BJ (cell line): ENCODE data around the gene MYCBPAP. TPM values are rescaled to one million over a fixed set of nuclear protein-coding genes. Genes with fewer than 3 reads are reported as not detected.
"Not testable (repeated sequence)": the region's sequence is repeated elsewhere in the genome, so short reads cannot be mapped to it uniquely, and the experiment has no call there.

Source experiments
- CTCF ChIA-PET: fragments of 350-600 bp; formaldehyde crosslinking; extraction: SDS; loops from one replicate; lab custom pipeline; 2021; ENCODE audit warnings: antibody characterized with exemption, inconsistent platforms; lab: Yijun Ruan, JAX
- POLR2A ChIA-PET: fragments of 300-600 bp; sonication (Branson Sonifier 250); formaldehyde crosslinking; extraction: SDS; loops from one replicate; lab custom pipeline; 2021; ENCODE audit warnings: antibody characterized with exemption; lab: Charles Lee
- DNase-seq: peaks from one replicate; pipeline ENCODE4 v3.0.0-alpha.2; 2011; ENCODE audit warnings: low read depth
- H3K27me3 ChIP-seq: 2 replicates; pipeline ENCODE4 v1.6.0; 2011; ENCODE audit warnings: low read length; ENCODE audit not compliant: control insufficient read depth, insufficient read depth
- H3K36me3 ChIP-seq: 2 replicates; pipeline ENCODE4 v1.5.1; 2011; ENCODE audit warnings: low read length; ENCODE audit not compliant: control insufficient read depth, insufficient read depth
- H3K4me3 ChIP-seq: 2 replicates; pipeline ENCODE4 v1.5.1; 2011; ENCODE audit warnings: low read depth, mild to moderate bottlenecking, control low read depth, low read length
- polyA plus RNA-seq: library from polyadenylated mRNA; depleted of rRNA; stranded (reverse); fragments of >200 nt; gene quantifications from 2 replicates; pipeline ENCODE4 v1.2.3, GENCODE V29; 2011
- TF ChIP-seq, protein P1 (sequence below): IDR thresholded peaks from 2 replicates; pipeline ENCODE4 v1.5.1; 2011; ENCODE audit warnings: low read depth, mild to moderate bottlenecking, control low read depth, inconsistent platforms, low read length, moderate library complexity; ENCODE audit not compliant: insufficient read depth

MYCBPAP gene
- polyA plus RNA-seq, 1 experiment, result 0.67 TPM

DNA sequence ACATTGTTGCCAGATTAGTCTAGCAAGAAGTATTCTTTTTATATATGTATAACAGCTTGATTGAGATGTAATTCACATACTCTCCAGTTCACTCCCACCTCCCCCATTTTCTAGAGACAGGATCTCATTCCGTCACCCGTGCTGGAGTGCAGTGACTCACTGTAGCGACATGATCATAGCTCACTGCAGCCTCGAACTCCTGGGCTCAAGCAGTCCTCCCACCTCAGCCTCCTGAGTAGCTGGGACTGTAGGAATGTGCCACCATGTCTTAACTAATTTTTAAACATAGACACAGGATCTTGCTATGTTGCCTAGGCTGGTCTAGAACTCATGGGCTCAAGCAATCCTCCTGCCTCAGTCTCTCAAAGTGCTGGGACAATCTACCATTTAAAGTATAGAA, 32.9 kb upstream of the MYCBPAP start:
- TF ChIP-seq, protein P1, sequence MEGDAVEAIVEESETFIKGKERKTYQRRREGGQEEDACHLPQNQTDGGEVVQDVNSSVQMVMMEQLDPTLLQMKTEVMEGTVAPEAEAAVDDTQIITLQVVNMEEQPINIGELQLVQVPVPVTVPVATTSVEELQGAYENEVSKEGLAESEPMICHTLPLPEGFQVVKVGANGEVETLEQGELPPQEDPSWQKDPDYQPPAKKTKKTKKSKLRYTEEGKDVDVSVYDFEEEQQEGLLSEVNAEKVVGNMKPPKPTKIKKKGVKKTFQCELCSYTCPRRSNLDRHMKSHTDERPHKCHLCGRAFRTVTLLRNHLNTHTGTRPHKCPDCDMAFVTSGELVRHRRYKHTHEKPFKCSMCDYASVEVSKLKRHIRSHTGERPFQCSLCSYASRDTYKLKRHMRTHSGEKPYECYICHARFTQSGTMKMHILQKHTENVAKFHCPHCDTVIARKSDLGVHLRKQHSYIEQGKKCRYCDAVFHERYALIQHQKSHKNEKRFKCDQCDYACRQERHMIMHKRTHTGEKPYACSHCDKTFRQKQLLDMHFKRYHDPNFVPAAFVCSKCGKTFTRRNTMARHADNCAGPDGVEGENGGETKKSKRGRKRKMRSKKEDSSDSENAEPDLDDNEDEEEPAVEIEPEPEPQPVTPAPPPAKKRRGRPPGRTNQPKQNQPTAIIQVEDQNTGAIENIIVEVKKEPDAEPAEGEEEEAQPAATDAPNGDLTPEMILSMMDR, result no peak
- no peak overlapping the region for H3K4me3 ChIP-seq
- DNase-seq, result no peak
- CTCF ChIA-PET, result interaction anchor here (1.1 kb wide), 1 partner anchor 22 kb away, joined by 3 read pairs; no protein-coding TSS in a partner anchor
- H3K27me3 ChIP-seq, result peaks cover 2% of the 10 kb centered on the region; the same call in 1 of the 2 replicates
- H3K36me3 ChIP-seq, result no peaks in the 10 kb centered on the region; the same call in 1 of the 2 replicates
- POLR2A ChIA-PET, result no interaction called here

DNA sequence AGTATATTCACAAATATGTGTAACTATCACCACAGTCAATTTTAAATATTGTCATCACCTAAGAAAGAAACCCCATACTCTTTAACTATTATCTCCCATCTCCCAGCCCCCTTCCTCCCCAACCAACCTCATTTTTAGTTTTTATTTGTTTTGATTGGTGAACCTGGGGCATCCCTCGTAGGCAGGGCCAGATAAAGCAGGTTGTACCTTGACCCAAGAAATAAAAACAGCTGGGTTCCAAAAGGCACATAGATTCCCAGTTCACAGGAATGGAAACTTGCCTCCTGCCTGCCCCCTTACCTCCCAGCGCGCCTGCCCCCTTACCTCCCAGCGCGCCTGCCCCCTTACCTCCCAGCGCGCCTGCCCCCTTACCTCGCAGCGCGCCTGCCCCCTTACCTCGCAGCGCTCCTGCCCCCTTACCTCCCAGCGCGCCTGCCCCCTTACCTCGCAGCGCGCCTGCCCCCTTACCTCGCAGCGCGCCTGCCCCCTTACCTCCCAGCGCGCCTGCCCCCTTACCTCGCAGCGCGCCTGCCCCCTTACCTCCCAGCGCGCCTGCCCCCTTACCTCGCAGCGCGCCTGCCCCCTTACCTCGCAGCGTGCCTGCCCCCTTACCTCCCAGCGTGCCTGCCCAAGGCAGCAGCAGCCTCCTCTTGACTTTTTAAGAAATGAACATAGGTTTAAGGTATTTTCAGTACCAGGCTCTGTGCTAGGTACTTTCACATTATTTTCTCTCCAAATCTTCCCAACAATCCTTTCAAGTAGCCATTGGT, 32.3 kb upstream of the MYCBPAP start:
- H3K36me3 ChIP-seq, POLR2A ChIA-PET, H3K4me3 ChIP-seq, DNase-seq, H3K27me3 ChIP-seq: not testable (repeated sequence)
- CTCF ChIA-PET, result interaction anchor here (0.6 to 1.4 kb wide), 4 partner anchors 22 to 242 kb away, joined by 3 to 6 read pairs (median 3); partner anchors contain the start of gene LRRC59

DNA sequence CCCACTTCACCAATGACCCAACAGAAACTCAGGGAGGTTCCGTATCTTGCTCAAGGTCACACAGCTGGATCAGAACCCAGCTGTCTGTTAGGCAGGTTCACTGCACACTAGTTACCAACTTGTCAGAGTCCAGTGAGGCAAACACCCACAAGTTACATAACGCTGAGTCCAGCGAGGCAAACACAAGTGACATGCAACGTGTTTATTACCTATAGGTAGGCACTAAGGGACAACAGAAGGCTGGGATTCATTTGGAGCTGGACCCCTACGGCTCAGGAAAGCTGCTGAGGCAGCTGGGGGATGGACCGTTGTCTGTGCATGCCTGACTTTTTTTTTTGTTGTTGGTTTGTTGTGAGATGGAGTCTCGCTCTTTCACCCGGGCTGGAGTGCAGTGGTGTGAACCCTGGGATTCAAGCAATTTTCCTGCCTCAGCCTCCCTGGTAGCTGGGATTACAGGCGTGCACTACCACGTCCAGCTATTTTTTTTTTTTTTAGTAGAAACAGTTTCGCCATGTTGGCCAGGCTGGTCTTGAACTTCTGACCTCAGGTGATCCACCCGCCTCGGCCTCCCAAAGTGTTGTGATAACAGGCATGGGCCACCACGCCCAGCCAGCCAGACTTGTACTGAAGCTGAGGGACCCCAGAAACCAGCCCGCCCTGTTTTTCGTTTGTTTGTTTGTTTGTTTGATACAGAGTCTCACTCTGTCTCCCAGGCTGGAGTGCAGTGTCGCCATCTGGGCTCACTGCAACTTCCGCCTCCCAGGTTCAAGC, 31.5 kb upstream of the MYCBPAP start:
- no peaks in the 10 kb centered on the region; the same call in 1 of the 2 replicates for H3K36me3 ChIP-seq
- ChIA-PET CTCF (interaction anchor here (0.6 to 2.6 kb wide), 6 partner anchors 9 to 242 kb away, joined by 3 to 19 read pairs (median 4); partner anchors contain the start of genes CHAD and LRRC59), POLR2A (no interaction called here)
- no peak for DNase-seq
- H3K27me3 ChIP-seq, result peaks cover 2% of the 10 kb centered on the region; the same call in 1 of the 2 replicates
- TF ChIP-seq, protein P1, result no peak
- no peak overlapping the region for H3K4me3 ChIP-seq

DNA sequence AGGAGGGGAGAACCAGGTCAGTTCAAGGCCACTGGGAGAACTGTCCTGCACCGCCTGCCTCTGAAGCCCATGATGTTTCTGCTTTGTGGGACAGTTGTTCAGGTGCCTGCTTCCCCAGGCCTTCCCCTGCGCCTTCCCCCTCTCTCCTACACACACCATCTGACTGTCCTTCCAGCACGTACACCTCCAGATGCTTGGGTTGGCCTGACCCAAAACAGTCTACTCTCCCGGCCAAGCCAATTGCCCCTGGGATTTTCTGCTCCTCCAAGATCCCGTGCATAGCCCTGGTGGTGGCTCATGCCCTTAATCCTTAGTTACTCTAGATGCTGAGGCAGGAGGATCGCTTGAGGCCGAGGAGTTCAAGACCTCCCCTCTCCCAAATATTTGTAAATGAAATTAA, 30.3 kb upstream of the MYCBPAP start:
- Histone ChIP-seq H3K4me3 (no peak overlapping the region; the same call in 1 of the 2 replicates), H3K27me3 (peaks cover 2% of the 10 kb centered on the region; the same call in 1 of the 2 replicates), H3K36me3 (no peaks in the 10 kb centered on the region; the same call in 1 of the 2 replicates)
- DNase-seq, result no peak
- POLR2A ChIA-PET, result no interaction called here
- CTCF ChIA-PET, result interaction anchor here (0.7 to 2.6 kb wide), 10 partner anchors 10 to 116 kb away, joined by 3 to 27 read pairs (median 4); partner anchors contain the start of genes CHAD and LRRC59
- TF ChIP-seq, protein P1, result no peak

DNA sequence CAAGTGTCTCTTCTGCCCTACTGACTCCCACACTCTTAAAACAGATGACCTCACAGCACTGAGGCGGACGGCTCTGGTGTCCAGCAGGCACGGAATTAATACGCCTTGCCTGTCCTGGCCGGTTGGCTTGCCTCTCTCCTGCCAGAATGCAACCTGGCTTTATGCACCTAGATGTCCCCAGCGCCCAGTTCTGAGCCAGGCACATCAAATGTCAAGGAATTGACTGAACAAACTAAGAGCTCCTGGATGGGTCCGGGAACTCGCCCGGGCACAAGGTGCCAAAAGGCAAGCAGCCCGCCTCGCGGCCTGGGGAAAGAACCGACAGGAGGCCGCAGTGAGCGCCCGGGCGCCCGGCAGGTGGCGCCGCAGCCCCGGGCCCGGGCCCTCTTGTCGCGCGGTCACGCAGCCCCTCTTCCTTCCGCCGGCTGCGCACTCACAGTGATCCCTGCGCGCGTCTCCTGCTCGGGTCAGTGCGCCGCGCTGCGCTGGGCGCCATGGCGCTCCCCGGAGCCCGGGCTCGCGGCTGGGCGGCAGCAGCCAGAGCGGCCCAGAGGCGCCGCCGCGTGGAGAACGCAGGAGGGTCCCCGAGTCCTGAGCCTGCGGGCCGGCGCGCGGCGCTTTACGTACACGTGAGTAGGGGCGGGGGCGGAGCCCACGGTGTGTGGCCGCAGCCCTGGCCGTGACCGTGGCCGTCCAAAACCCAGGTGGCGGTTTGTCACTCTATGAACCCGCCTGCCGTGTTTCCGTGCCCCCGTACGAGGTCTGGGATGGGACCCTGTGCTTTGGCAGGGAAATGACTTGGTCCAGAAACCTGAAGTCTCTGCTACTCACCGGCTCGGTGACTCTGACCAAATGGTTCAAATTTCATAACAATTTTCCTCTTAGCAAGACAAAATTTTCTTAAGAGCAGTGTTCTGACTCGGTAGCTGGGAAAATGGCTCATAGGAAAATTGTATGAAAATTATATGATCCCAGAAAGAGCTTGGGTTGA, 29.6 kb upstream of the MYCBPAP start, which contains the start of gene RSAD1:
RSAD1 (plus strand) TSS at position 470 of the 991 bp plus-strand sequence; CDS start at position 495, 25 bp downstream.
- TF ChIP-seq, protein P1, result peak; percentile 53
- ChIA-PET POLR2A (interaction anchor here (0.6 kb wide), 1 partner anchor 222 kb away, joined by 3 read pairs; no protein-coding TSS in a partner anchor), CTCF (interaction anchor here (0.5 to 2.6 kb wide), 37 partner anchors 8 to 246 kb away, joined by 3 to 27 read pairs (median 4); partner anchors contain the start of genes CHAD, EPN3 and LRRC59)

More for the DNA sequence above, 29.6 kb upstream of the MYCBPAP start, which contains the start of gene RSAD1:
- Histone ChIP-seq H3K27me3 (peaks cover 2% of the 10 kb centered on the region; the same call in 1 of the 2 replicates), H3K4me3 (peak within 1 kb of the TSS; percentile 55), H3K36me3 (peaks cover 4% of the 10 kb centered on the region)
- DNase-seq, result no peak
